Measurements from ENCODE around the gene UBE4B.
"Not testable (repeated sequence)": the region's sequence is repeated elsewhere in the genome, so short reads cannot be mapped to it uniquely, and the experiment has no call there.

- TF ChIP-seq, protein P1, sequence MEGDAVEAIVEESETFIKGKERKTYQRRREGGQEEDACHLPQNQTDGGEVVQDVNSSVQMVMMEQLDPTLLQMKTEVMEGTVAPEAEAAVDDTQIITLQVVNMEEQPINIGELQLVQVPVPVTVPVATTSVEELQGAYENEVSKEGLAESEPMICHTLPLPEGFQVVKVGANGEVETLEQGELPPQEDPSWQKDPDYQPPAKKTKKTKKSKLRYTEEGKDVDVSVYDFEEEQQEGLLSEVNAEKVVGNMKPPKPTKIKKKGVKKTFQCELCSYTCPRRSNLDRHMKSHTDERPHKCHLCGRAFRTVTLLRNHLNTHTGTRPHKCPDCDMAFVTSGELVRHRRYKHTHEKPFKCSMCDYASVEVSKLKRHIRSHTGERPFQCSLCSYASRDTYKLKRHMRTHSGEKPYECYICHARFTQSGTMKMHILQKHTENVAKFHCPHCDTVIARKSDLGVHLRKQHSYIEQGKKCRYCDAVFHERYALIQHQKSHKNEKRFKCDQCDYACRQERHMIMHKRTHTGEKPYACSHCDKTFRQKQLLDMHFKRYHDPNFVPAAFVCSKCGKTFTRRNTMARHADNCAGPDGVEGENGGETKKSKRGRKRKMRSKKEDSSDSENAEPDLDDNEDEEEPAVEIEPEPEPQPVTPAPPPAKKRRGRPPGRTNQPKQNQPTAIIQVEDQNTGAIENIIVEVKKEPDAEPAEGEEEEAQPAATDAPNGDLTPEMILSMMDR (IDR thresholded peaks at IDR 0.05) = not testable (repeated sequence)
- TF ChIP-seq POLR2A, EP300 (IDR thresholded peaks at IDR 0.05): not testable (repeated sequence)
Observed at GRCh38 chr1:10021992-10022391, 10.8 kb upstream of the UBE4B start.
